HG03469 (cell line): ENCODE measurements around the gene ARHGEF28.

Experiments used
- ATAC-seq: cut with Tn5 transposase; IDR thresholded peaks from one replicate; pipeline ENCODE4 v1.9.1; 2021; ENCODE audit warnings: mild to moderate bottlenecking, moderate library complexity, moderate number of reproducible peaks; ENCODE audit not compliant: unreplicated experiment

Gene ARHGEF28

DNA sequence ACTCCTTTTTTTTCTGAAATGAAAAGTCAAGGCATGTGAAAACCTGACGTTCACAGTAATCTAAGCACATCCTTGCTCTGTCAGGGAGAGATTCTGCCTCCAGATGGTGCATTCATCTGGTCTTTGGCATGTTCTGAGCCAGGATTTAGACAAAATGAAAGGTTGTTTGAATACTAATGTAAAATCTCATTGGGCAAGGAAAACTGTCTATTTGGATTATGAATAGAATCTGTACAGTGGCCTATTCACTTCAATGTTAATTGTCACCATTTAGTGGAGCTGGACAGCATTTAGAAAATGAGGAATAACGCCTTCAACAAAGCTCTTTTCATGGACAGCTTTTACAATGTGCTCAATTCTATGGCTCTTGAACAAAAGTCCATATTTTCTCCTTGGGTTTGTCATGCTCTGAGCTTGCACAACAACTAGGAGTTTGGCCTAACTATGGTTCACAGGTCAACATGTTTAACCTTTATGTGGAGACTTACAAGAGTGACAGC is 28.9 kb downstream of the ARHGEF28 start:
- no peak for ATAC-seq

DNA sequence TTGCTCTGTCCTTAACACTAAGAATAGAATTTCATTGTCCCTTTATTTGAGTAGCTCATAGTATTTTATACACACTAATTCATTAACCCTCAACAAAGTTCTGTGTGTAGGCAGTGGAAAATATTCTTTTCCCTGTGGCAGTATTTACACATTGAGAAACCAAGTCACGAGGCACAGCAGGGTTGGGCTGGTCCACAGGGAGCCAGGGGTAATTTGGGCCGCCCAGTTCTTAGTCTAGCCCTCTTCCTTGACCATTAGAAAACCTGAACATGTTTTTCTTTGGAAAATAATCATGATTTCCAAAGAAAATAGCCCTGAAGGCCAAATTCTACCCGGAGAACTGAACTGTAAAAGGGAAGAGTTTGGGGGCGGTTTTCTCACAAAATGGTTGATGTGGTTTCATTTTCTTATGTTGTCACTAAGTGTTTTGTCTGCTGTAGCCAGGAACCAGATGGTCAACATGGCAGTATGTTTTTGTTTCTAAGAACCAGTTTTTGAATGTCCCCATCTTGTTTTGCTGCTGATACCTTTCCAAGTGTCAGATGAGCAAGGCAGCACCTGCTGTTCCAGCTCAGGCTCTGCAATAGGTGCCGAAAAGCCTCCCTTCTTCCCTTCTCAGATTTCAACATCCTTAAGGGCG is 29.6 kb downstream of the ARHGEF28 start:
- no peak for ATAC-seq

DNA sequence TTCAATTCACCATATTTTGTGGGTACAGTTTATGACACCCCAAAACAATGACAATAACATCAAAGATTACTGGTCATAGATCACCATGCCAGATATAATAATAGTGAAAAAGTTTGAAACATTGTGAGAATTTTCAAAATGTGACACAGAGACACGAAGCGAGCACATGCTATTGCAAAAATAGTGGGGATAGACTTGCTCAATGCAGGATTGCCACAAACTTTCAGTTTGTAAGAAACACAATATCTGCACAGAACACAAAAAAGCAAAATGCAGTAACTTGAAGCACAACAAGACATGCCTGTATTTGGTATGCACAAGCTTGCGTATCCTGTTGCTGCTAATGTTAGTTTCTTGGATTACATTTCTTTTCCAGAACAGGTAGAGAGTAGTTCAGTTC is 35.8 kb downstream of the ARHGEF28 start:
- no peak for ATAC-seq

- no peak for ATAC-seq
Measured at GRCh38 chr5:73663161-73663859, 37.3 kb downstream of the ARHGEF28 start.

- ATAC-seq: no peak
Measured at GRCh38 chr5:73663860-73664240, 37.9 kb downstream of the ARHGEF28 start.

DNA sequence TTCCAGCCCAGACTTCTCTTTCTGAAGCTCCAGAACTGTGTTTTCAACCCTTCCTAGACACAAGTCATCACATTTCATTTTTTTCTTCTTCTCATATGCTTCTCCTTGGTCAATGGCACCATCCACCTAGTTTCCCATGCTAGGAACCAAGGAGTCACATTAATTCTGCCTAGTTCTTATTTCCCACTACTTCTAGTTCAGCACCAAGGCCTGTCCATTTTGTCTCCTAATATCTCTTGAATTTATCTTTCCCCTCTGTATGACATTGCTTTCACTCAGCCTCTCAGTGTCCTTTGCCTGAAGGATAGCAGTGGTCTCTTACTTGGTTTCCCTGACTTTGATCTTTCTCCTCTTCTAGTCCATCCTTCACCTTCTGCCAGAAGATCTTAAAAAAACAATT is 38.8 kb downstream of the ARHGEF28 start:
- ATAC-seq: no peak

- ATAC-seq: no peak
Measured at GRCh38 chr5:73666891-73667290, 40.9 kb downstream of the ARHGEF28 start.

DNA sequence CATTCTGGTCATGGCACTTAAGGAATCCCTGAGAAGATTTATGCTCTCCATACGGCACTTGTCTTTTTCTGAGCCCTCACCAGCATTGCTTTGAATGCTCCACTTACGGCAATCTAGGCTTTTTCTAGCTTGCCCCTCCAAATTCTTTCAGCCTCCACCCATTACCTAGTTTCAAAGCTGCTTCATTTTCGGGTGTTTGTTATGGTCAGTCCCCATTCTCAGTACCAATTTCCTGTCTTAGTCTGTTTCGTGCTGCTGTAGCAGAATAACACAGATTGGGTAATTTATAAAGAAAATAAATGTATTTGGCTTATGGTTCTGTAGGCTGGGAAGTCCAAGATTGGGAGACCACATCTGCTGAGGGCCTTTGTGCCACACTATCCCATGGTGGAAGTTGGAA is 42.0 kb downstream of the ARHGEF28 start:
- ATAC-seq: no peak

- no peak for ATAC-seq
Measured at GRCh38 chr5:73668486-73669111, 42.6 kb downstream of the ARHGEF28 start.

GRCh38 chr5:73670731-73671130 is 44.7 kb downstream of the ARHGEF28 start:
- ATAC-seq: no peak

DNA sequence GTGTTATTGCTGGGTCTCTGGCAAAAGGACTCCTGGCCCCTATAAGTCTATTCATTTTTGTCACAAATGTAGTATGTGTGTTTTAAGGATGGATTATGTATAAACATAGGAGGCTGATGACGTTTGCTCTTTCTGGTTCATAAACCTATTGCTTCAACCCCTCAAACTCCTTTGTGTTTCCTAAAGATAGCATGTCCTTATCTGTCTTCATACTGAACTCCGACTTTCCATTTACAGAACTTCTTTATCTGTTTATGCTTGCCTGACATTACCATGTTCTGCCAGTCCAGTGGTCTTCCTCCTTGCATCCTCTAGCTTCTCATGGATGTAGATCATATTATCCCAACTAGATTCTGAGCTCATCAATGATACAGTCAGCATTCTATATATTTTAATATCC is 46.1 kb downstream of the ARHGEF28 start:
- ATAC-seq: no peak

DNA sequence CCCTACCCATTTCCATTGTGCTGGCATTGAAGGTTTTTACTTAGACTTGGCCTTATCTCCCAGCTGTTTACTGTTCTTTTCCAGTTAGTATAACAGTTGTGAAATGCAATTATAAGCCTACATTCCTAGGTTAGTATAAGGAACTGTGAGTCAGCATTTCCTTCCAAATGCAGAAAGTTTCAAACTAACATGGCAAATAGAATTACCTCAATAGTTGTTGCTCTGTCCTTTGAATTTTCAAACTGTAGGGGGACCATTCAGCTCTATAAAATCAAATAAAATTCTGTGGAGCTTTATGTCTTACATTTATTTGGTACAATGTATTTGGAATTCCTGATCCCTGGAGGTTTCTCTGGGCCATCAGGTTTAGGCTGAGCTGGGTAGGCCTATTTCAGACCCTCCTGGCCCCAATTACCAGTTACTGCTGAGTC is 47.2 kb downstream of the ARHGEF28 start:
- ATAC-seq: no peak

DNA sequence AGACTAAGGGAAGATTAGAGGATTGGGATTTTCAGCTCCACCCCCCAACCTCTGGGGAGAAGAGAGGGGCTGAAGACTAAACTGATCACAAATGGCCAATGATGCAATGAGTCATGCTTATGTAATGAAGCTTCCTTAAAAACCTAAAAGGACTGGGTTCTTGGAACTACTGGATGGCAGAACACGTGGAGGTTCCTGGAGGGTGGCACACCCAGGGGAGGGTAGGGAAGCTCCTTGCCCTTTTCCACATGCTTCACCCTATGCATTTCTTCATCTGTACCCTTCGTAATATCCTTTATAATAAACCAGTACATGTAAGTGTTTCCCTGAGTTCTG is 48.6 kb downstream of the ARHGEF28 start:
- ATAC-seq: no peak

DNA sequence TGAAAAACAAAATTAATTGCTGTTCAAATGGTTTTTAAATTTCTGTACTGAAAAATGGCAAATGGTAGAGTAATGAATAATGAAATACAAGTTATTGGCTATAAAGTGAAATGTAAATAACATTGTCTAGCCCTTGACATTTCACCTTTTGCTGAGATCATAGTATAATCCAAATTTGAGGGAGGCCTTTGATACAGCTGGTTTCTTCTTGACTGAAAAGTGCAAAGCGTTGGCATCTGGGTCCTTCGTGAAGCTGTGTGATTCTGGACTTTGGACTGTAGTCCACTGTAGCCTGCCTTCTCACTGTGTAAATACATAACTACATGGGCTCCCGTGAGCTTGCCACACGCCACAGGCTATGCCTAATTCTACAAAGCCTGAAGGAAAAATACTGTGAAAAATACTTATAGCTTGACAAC is 52.3 kb downstream of the ARHGEF28 start:
- no peak for ATAC-seq

GRCh38 chr5:73678807-73679206 is 52.8 kb downstream of the ARHGEF28 start:
- no peak for ATAC-seq

DNA sequence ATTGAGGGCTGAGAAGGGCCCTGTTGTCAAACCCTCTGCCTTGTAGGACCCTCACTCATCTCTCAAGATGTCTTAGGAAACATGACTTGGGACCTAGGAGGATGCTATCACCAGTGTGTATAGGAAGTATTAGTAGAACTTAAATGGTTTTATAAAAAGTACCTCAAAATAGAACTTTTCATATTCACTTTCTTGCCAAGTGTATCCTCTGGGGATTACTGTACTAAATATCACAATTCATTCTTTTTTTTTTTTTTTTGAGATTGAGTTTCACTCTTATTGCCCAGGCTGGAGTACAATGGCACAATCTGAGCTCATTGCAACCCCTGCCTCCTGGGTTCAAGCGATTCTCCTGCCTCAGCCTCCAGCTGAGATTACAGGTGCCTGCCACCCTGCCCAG is 56.2 kb downstream of the ARHGEF28 start:
- no peak for ATAC-seq

DNA sequence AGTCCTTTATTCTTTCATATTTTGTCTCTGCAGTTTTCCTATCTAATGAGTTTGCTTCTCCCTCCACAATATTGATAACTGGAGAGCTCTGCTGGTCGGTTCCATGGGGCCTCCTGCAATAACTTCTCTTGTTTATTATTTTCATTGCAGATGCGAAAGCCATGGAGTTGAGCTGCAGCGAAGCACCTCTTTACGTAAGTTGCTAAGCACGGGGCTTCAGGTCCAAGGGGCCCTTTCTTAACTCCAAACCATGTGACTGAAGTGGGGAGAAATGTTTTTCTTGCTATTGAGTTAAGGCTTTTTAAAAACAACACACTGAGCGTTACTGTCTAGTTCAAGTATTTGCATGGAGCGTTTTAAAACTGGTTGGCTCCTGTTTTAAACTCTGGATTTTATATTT is 58.7 kb downstream of the ARHGEF28 start:
- no peak for ATAC-seq

DNA sequence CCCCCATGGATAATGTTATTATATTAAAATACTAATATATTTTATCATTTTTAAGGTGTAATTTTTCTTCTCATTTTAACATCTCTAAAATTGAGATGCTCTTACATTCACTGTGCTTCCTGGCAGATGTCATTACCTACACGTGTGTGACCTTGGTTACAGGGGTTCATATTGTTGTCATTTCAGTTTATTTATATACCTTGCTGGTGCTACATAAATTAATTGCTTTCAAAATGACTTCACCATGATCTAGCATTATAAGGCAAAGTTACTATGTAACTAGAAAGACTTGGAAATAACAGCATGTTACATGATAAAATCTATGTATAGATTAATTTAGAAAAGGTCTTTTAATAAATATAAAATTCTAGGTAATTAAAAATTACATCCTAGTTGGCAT is 60.9 kb downstream of the ARHGEF28 start:
- ATAC-seq: no peak

GRCh38 chr5:73687357-73687756 is 61.4 kb downstream of the ARHGEF28 start:
- no peak for ATAC-seq

GRCh38 chr5:73690015-73690414 is 64.0 kb downstream of the ARHGEF28 start:
- ATAC-seq: no peak

- ATAC-seq: no peak
Measured at GRCh38 chr5:73691302-73692080, 65.5 kb downstream of the ARHGEF28 start.
